Measurements from ENCODE around the gene PTPN21. TPM values are rescaled to one million over a fixed set of nuclear protein-coding genes. Genes with fewer than 3 reads are reported as not detected.

PTPN21 gene
- total RNA-seq, 1 experiment from 2014 or later: 15.0 TPM

GRCh38 chr14:88507208-88507607, 47.6 kb downstream of the PTPN21 start:
- ChIA-PET POLR2A (no interaction called here), CTCF (no interaction called here)
- DNase-seq (ENCODE audit: low read depth, low spot score): no peak
- no peak for TF ChIP-seq REST (IDR thresholded peaks at IDR 0.05; ENCODE audit: insufficient read depth in 1 of 2, low read depth in 2 of 2, low read length in 1 of 2)
- TF ChIP-seq SIN3A (IDR thresholded peaks at IDR 0.05; ENCODE audit: borderline replicate concordance, insufficient read depth, low read depth, low read length): no peak
- TF ChIP-seq CTCF (IDR thresholded peaks at IDR 0.05): no peak
- no peak for TF ChIP-seq TCF7L2 (IDR thresholded peaks at IDR 0.05; ENCODE audit: low read depth, low read length)
- no peak for TF ChIP-seq POLR2AphosphoS5 (IDR thresholded peaks at IDR 0.05; ENCODE audit: low read depth, low read length)
- intact Hi-C loops (cut with micrococcal nuclease; ENCODE audit: unreplicated experiment): no loop called here
- no peaks in the 10 kb centered on the region for H3K4me1 ChIP-seq (ENCODE audit: control insufficient read depth, insufficient read depth, low read length)
- no peak overlapping the region for H3K27ac ChIP-seq (ENCODE audit: low read length)
- ATAC-seq: no peak
- no peaks in the 10 kb centered on the region for H3K27me3 ChIP-seq (ENCODE audit: control insufficient read depth, insufficient read depth, low read length)
- BruUV-seq (replicated peaks): no TSS peak
- H3K36me3 ChIP-seq (ENCODE audit: control insufficient read depth, insufficient read depth, low read length): no peaks in the 10 kb centered on the region; the same call in 1 of the 2 replicates
- H3K4me3 ChIP-seq (ENCODE audit: low read depth in 2 of 2, low read length in 2 of 2): no peak overlapping the region
- H3K9me3 ChIP-seq (ENCODE audit: control insufficient read depth, insufficient read depth, low read depth, low read length): no peaks in the 10 kb centered on the region
- in situ Hi-C loops (cut with HindIII; ENCODE audit: low pct_unique_long_range_greater_than_20kb, low sequenced_read_pairs): no loop called here

GRCh38 chr14:88505621-88506020, 49.2 kb downstream of the PTPN21 start:
- no peaks in the 10 kb centered on the region for H3K4me1 ChIP-seq (ENCODE audit: control insufficient read depth, insufficient read depth, low read length)
- no peak for DNase-seq (ENCODE audit: low read depth, low spot score)
- no peaks in the 10 kb centered on the region; the same call in 1 of the 2 replicates for H3K36me3 ChIP-seq (ENCODE audit: control insufficient read depth, insufficient read depth, low read length)
- TF ChIP-seq TCF7L2 (IDR thresholded peaks at IDR 0.05; ENCODE audit: low read depth, low read length) (no peak), POLR2AphosphoS5 (IDR thresholded peaks at IDR 0.05; ENCODE audit: low read depth, low read length) (no peak), REST (IDR thresholded peaks at IDR 0.05; ENCODE audit: insufficient read depth in 1 of 2, low read depth in 2 of 2, low read length in 1 of 2) (no peak), SIN3A (IDR thresholded peaks at IDR 0.05; ENCODE audit: borderline replicate concordance, insufficient read depth, low read depth, low read length) (no peak), CTCF (IDR thresholded peaks at IDR 0.05) (no peak)
- ChIA-PET POLR2A (no interaction called here), CTCF (no interaction called here)
- H3K4me3 ChIP-seq (ENCODE audit: low read depth in 2 of 2, low read length in 2 of 2): no peak overlapping the region
- no TSS peak for BruUV-seq (replicated peaks)
- in situ Hi-C loops (cut with HindIII; ENCODE audit: low pct_unique_long_range_greater_than_20kb, low sequenced_read_pairs) (no loop called here), intact Hi-C loops (cut with micrococcal nuclease; ENCODE audit: unreplicated experiment) (no loop called here)
- no peaks in the 10 kb centered on the region for H3K27me3 ChIP-seq (ENCODE audit: control insufficient read depth, insufficient read depth, low read length)
- H3K27ac ChIP-seq (ENCODE audit: low read length): no peak overlapping the region
- no peak for ATAC-seq
- H3K9me3 ChIP-seq (ENCODE audit: control insufficient read depth, insufficient read depth, low read depth, low read length): no peaks in the 10 kb centered on the region
